OCI-LY7 (cell line): Measurements from ENCODE around the gene RTCA. TPM values are rescaled to one million over a fixed set of nuclear protein-coding genes. Genes with fewer than 3 reads are reported as not detected.

ENCODE experiments used
- BruUV-seq: library from RNA; stranded (reverse); fragments of 400-500 nt; replicated peaks from 2 replicates; lab custom pipeline; 2021; lab: Mats Ljungman, UMichigan
- CTCF ChIA-PET: fragments of 300-600 bp; sonication (Branson Sonifier 250); formaldehyde crosslinking; loops from one replicate; lab custom pipeline; 2022; ENCODE audit warnings: antibody characterized with exemption; ENCODE audit not compliant: unreplicated experiment; lab: Charles Lee
- POLR2A ChIA-PET: fragments of 300-600 bp; sonication (Branson Sonifier 250); formaldehyde crosslinking; loops from one replicate; lab custom pipeline; 2022; ENCODE audit warnings: antibody characterized with exemption; lab: Charles Lee
- DNase-seq: peaks from one replicate; pipeline ENCODE4 v3.0.0-alpha.2; 2015; ENCODE audit warnings: low spot score
- H2AFZ ChIP-seq: fragments of 200-600 bp; sonication (generic), shearing (Covaris generic); 2 replicates; pipeline ENCODE4 v1.6.1; 2014; ENCODE audit warnings: mild to moderate bottlenecking, antibody characterized with exemption, low read length, moderate library complexity
- H3K27ac ChIP-seq: fragments of 200-600 bp; sonication (generic); 2 replicates; pipeline ENCODE4 v1.5.1; 2014; ENCODE audit warnings: mixed run types, low read depth, mild to moderate bottlenecking, moderate library complexity, low read length, inconsistent platforms; ENCODE audit not compliant: poor library complexity, severe bottlenecking
- H3K36me3 ChIP-seq: fragments of 200-600 bp; sonication (generic); 2 replicates; pipeline ENCODE4 v1.6.1; 2014; ENCODE audit warnings: mild to moderate bottlenecking, antibody characterized with exemption, low read length, moderate library complexity, mixed read lengths; ENCODE audit not compliant: insufficient read depth
- H3K4me1 ChIP-seq: fragments of 200-600 bp; sonication (generic); 2 replicates; pipeline ENCODE4 v1.5.1; 2014; ENCODE audit warnings: mild to moderate bottlenecking, low read length; ENCODE audit not compliant: insufficient read depth, poor library complexity, severe bottlenecking
- H3K4me2 ChIP-seq: fragments of 200-600 bp; sonication (generic); 2 replicates; pipeline ENCODE4 v1.6.1; 2014; ENCODE audit warnings: mild to moderate bottlenecking, low read length
- H3K4me3 ChIP-seq: fragments of 200-600 bp; sonication (generic); 2 replicates; pipeline ENCODE4 v1.5.1; 2014; ENCODE audit warnings: mild to moderate bottlenecking, low read depth, low read length; ENCODE audit not compliant: poor library complexity, severe bottlenecking
- H3K79me2 ChIP-seq: fragments of 200-600 bp; sonication (generic); 2 replicates; pipeline ENCODE4 v1.6.1; 2016; ENCODE audit warnings: low read depth, mild to moderate bottlenecking, low read length, moderate library complexity, mixed read lengths; ENCODE audit not compliant: insufficient read depth
- H3K9me2 ChIP-seq: fragments of 200-600 bp; sonication (generic); 2 replicates; pipeline ENCODE4 v1.6.1; 2016; ENCODE audit warnings: mild to moderate bottlenecking, low read length, mixed read lengths; ENCODE audit not compliant: insufficient read depth
- H3K9me3 ChIP-seq: fragments of 200-600 bp; sonication (generic); 2 replicates; pipeline ENCODE4 v1.6.1; 2014; ENCODE audit warnings: mild to moderate bottlenecking, mixed run types, low read length, mixed read lengths
- H4K20me1 ChIP-seq: fragments of 200-600 bp; sonication (generic); 2 replicates; pipeline ENCODE4 v1.6.1; 2014; ENCODE audit warnings: mild to moderate bottlenecking, antibody characterized with exemption, low read length, moderate library complexity, mixed read lengths; ENCODE audit not compliant: insufficient read depth
- CTCF ChIP-seq: fragments of 200-600 bp; sonication (generic); conservative IDR thresholded peaks from 2 replicates; pipeline ENCODE4 v1.5.1; 2014; ENCODE audit warnings: mild to moderate bottlenecking, antibody characterized with exemption, low read length, moderate library complexity, mixed read lengths
- EZH2phosphoT487 ChIP-seq: fragments of 200-600 bp; sonication (generic); IDR thresholded peaks from 2 replicates; pipeline ENCODE4 v1.6.1; 2018; ENCODE audit warnings: low read depth, borderline replicate concordance, mild to moderate bottlenecking, mixed run types, antibody characterized with exemption, low read length, moderate library complexity, mixed read lengths
- intact Hi-C: fragments of 100-400 bp; cut with micrococcal nuclease; formaldehyde crosslinking; loops from one replicate; pipeline ENCODE4 v1.10.0; 2022; ENCODE audit not compliant: unreplicated experiment
- total RNA-seq, 2 experiments: library from RNA; depleted of rRNA in 1 of 2; stranded (reverse); fragments of >200 nt in 1 of 2; shearing (Covaris generic) in 1 of 2; gene quantifications; 2 replicates each; pipeline ENCODE4 v1.2.3, GENCODE V29; 2014 to 2022

Gene RTCA
- total RNA-seq, 2 experiments from 2014 or later = 25.9 to 42.7 TPM

- ChIA-PET CTCF (no interaction called here), POLR2A (interaction anchor here (0.5 to 0.7 kb wide), 3 partner anchors 20 to 134 kb away, joined by 3 to 5 read pairs (median 3); no protein-coding TSS in a partner anchor)
- Histone ChIP-seq H3K4me1 (no peaks in the 10 kb centered on the region), H3K36me3 (no peaks in the 10 kb centered on the region), H3K79me2 (no peaks in the 10 kb centered on the region), H3K9me3 (peaks cover 13% of the 10 kb centered on the region; the same call in 1 of the 2 replicates), H3K4me3 (no peak overlapping the region), H3K27ac (no peak overlapping the region), H2AFZ (no peak overlapping the region), H3K4me2 (no peak overlapping the region), H3K9me2 (no peaks in the 10 kb centered on the region), H4K20me1 (no peaks in the 10 kb centered on the region)
- TF ChIP-seq CTCF (no peak), EZH2phosphoT487 (no peak)
- no TSS peak for BruUV-seq
- intact Hi-C loops = no loop called here
- DNase-seq = no peak
Observed at GRCh38 chr1:100309863-100310262, 43.8 kb downstream of the RTCA start.

GRCh38 chr1:100313382-100313781 is 47.4 kb downstream of the RTCA start:
- Histone ChIP-seq H3K79me2 (no peaks in the 10 kb centered on the region), H2AFZ (no peak overlapping the region), H3K9me3 (peaks cover 31% of the 10 kb centered on the region), H3K9me2 (no peaks in the 10 kb centered on the region), H4K20me1 (no peaks in the 10 kb centered on the region), H3K4me3 (no peak overlapping the region), H3K4me2 (no peak overlapping the region), H3K36me3 (no peaks in the 10 kb centered on the region), H3K4me1 (no peaks in the 10 kb centered on the region), H3K27ac (no peak overlapping the region)
- BruUV-seq = no TSS peak
- TF ChIP-seq EZH2phosphoT487 (no peak), CTCF (no peak)
- intact Hi-C loops = no loop called here
- ChIA-PET CTCF (no interaction called here), POLR2A (no interaction called here)
- no peak for DNase-seq

- Histone ChIP-seq H4K20me1 (no peaks in the 10 kb centered on the region), H3K9me3 (peaks cover 22% of the 10 kb centered on the region), H3K79me2 (no peaks in the 10 kb centered on the region), H3K36me3 (no peaks in the 10 kb centered on the region), H3K27ac (no peak overlapping the region), H3K4me3 (no peak overlapping the region), H3K4me1 (no peaks in the 10 kb centered on the region), H2AFZ (no peak overlapping the region), H3K9me2 (no peaks in the 10 kb centered on the region), H3K4me2 (no peak overlapping the region)
- intact Hi-C loops = no loop called here
- no peak for DNase-seq
- TF ChIP-seq CTCF (no peak), EZH2phosphoT487 (no peak)
- BruUV-seq = no TSS peak
- POLR2A ChIA-PET = no interaction called here
- CTCF ChIA-PET = no interaction called here
Observed at GRCh38 chr1:100316622-100317021, 50.6 kb downstream of the RTCA start.
